Choroid plexus epithelial cell (primary cell): ENCODE measurements around the gene SCN9A.
A peak's percentile ranks its signal among the peaks of the same experiment; 100 is the strongest.
"Not testable (repeated sequence)": the region's sequence is repeated elsewhere in the genome, so short reads cannot be mapped to it uniquely, and the experiment has no call there.

Source experiments
- DNase-seq: peaks from one replicate; pipeline ENCODE4 v3.0.0-alpha.2; 2010; ENCODE audit warnings: low read depth
- H3K4me3 ChIP-seq: 2 replicates; pipeline ENCODE4 v1.5.1; 2011; ENCODE audit warnings: low read depth, mild to moderate bottlenecking, control low read depth, low read length, moderate library complexity
- TF ChIP-seq, protein P1 (sequence below): conservative IDR thresholded peaks from 2 replicates; pipeline ENCODE4 v1.5.1; 2011; ENCODE audit warnings: low read depth, mild to moderate bottlenecking, control low read depth, inconsistent platforms, low read length, moderate library complexity

Gene SCN9A

DNA sequence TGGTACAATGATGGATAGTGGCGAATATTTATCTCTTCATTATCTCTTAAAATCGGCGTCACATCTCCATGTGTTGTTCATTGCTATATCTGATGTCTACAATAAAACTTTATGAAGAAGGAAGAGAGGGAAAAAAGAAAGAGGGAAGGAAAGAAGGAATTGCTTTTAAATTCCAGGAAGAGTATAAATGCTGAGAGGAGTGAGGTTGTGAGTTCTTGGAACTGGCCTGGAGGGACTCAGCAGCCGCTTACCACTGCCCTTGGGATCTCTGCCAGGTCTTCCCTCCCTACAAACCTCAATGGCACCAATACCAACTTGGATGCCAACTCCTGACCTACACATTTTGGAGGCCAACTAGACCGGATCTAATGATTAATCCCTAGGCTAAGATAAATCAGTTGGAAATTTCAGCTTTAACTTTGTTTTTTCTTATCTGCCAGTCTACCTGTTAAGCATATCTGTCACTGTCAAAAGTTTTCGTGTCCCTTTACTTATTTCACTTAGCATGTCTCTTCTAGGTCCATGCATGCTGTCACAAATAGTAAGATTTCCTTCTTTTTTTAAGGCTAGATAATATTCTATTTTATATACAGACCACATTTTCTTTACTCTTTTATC is 9.8 kb downstream of the SCN9A start:
- DNase-seq: no peak
- TF ChIP-seq, protein P1, sequence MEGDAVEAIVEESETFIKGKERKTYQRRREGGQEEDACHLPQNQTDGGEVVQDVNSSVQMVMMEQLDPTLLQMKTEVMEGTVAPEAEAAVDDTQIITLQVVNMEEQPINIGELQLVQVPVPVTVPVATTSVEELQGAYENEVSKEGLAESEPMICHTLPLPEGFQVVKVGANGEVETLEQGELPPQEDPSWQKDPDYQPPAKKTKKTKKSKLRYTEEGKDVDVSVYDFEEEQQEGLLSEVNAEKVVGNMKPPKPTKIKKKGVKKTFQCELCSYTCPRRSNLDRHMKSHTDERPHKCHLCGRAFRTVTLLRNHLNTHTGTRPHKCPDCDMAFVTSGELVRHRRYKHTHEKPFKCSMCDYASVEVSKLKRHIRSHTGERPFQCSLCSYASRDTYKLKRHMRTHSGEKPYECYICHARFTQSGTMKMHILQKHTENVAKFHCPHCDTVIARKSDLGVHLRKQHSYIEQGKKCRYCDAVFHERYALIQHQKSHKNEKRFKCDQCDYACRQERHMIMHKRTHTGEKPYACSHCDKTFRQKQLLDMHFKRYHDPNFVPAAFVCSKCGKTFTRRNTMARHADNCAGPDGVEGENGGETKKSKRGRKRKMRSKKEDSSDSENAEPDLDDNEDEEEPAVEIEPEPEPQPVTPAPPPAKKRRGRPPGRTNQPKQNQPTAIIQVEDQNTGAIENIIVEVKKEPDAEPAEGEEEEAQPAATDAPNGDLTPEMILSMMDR: no peak
- no peak overlapping the region for H3K4me3 ChIP-seq

DNA sequence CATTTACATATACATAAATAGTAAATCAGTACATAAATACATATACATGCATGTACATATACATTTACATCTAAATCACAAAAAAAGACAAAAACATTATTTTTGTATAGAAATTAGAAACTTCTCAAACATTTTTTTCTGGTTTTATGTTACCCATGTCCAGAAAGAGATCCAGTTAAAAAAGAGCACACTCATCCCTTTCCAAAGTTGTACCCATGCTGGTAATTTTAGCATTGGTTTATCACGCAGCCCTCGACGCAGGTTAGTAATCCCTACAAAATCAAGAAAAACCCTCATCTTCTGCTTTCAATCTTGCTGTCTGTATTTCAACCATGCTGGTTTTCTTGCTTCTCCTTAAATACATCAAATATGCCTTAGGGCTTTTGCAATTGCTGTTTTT is 10.5 kb downstream of the SCN9A start:
- DNase-seq: no peak
- TF ChIP-seq, protein P1: no peak
- no peak overlapping the region for H3K4me3 ChIP-seq

DNA sequence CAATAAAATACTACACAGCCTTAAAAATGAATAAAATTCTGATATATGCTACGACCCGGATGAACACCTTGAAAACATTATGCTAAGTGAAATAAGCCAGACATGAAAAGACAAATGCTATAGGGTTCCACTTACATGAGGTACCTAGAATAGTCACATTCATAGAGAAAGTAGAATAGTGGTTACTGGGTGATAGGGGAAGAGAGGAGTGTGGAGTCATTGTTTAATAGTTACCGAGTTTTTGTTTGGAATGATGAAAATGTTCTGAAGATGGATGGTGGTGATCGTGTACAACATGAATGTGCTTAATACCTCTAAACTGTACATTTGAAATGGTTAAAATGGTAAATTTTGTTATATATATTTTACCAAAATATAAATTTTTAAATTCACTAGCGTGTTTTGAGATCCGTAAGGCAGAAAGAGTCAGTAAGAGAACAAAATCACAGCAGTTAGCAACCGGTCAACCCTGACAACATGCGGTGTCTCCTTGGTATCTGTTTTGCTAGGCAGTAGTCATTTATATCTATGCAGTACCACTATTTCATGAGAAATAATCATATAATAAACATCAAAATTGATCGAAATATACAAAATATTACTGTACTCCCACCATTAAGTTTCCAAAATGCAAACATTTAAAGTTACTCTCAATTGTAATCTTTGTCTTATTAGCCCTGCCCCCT is 11.1 kb downstream of the SCN9A start:
- DNase-seq: no peak
- TF ChIP-seq, protein P1: no peak
- no peak overlapping the region for H3K4me3 ChIP-seq

DNA sequence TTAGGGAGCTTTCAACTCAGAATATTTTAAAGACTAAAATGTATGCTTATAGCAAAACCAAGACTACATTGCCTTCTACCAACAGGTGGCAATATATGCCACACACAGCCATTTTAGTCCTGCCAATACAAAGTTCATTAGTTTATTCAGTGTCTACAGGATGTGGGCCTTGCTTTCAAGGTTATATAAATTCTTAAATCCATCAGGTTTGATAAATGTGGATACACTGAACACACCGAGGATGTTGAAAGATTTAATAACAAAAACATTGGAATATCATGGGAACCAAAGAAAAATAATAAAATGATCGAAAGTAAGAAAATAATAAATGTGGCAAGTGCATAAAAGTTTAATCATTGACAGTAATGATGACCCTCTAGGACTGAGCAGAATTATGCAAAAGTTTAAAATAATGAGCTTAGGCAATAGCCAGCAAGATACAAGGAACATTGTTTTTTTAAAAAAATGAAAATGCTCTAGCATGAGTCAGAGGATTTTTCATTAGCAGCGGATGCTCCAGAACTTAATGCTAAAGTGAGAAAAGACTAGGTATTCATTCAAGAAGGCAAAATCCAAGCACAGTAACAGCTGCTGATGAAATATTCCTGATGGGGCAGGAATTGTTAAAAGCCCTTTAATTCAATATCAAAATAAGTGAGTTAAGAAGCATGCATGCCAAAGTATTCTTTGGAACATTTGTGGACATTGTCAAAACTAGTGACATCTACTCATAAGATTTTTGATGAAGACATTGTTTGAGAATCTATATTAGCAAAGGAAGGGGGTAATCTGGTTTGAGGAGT is 14.2 kb downstream of the SCN9A start:
- DNase-seq: peak; percentile 76
- TF ChIP-seq, protein P1: peak; percentile 67
- no peak overlapping the region for H3K4me3 ChIP-seq

DNA sequence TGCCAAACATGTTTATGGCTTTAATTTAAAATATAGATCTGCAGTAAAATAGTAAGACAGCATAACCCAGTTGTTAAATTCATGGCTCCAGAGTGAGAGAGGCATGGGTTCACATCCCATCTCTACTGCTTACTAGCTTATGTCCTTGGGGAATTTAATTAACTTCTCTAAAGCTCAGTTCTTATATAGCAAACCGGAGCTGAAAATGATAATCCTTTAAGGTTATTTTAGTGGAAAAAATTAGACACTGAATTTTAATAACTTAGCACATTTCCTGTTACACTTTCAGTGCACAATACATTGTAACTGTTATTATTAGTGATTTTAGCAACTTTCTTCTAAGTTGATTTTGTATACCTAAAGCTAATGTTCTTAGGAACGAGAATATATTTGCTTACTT is 14.8 kb downstream of the SCN9A start:
- no peak for DNase-seq
- no peak overlapping the region for H3K4me3 ChIP-seq
- TF ChIP-seq, protein P1: no peak

DNA sequence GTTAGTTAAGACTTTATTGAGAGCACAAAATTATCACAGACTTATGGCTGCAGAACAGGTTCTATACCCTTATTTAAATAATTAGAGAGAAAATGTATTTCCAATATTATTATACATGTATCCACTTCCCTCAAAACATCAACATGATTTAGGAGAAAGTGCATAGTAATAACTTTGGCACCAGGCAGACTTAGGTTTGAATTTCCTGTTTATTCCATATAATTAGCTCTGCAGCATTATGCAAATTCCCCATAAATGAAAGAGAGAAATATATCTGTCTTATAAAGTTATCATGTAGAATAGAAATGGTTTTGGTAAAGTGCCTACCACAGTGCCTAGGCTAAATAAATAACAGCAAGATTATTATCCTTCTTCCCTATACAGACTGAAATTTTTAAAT is 15.3 kb downstream of the SCN9A start:
- no peak overlapping the region for H3K4me3 ChIP-seq
- DNase-seq: no peak
- TF ChIP-seq, protein P1: no peak

DNA sequence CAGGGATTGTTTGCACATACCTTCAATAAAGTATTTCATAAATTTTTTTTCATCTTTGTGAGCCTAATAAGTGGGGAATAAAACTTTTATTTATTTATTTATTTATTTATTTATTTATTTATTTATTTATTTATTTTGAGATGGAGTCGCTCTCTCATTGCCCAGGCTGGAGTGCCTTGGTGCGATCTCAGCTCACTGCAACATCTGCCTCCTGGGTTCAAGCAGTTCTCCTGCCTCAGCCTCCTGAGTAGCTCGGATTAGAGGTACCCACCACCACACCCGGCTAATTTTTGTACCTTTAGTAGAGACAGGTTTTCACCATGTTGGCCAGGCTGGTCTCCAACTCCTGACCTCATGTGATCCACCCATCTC is 17.8 kb downstream of the SCN9A start:
- DNase-seq, H3K4me3 ChIP-seq: not testable (repeated sequence)
